ENCODE results near the gene PSMB3.
A peak's percentile ranks its signal among the peaks of the same experiment; 100 is the strongest.

PSMB3 gene

DNA sequence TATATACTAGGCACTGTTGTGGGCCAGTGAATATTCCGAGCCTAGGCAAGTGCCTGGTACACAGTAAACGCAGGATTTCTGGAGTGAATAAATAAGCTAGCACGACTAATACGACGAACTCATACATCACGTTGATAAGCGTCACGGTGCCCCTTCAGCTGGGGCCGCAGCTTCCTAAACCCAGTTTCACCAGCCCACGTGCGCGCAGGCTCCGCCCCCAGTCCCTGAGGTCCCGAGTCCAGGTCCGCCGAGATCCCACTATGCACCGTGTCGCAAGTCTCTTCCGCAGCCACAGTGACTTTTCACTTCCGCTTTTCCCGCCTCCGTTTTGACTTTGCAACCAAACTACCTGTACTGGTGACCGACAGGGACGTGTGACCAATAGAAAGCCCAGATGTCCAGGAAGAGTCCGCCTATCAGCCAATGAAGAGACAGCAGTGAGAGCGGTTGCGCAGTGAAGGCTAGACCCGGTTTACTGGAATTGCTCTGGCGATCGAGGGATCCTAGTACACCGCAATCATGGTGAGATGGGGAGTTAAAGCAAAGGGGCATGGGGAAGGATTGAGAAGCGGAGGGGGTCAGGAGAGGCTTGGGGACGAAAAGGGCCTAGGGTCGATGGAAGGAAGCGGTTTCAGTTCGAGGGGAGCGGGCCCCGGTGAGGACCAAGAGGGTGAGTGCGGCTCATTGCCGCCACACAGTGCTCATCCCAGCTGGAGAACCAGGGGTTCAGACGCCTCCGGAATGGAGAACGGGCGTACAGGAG, at the start of gene PSMB3:
PSMB3 (plus strand) TSS at position 434 of the 763 bp plus-strand sequence; CDS start at position 520, 86 bp downstream.
- peak within 1 kb of the TSS; percentile 87 for H3K4me3 ChIP-seq (ENCODE audit: low read depth, low read length)
- no peak for TF ChIP-seq CTCF (IDR thresholded peaks at IDR 0.05; ENCODE audit: borderline replicate concordance, insufficient read depth, low read depth, low read length)

DNA sequence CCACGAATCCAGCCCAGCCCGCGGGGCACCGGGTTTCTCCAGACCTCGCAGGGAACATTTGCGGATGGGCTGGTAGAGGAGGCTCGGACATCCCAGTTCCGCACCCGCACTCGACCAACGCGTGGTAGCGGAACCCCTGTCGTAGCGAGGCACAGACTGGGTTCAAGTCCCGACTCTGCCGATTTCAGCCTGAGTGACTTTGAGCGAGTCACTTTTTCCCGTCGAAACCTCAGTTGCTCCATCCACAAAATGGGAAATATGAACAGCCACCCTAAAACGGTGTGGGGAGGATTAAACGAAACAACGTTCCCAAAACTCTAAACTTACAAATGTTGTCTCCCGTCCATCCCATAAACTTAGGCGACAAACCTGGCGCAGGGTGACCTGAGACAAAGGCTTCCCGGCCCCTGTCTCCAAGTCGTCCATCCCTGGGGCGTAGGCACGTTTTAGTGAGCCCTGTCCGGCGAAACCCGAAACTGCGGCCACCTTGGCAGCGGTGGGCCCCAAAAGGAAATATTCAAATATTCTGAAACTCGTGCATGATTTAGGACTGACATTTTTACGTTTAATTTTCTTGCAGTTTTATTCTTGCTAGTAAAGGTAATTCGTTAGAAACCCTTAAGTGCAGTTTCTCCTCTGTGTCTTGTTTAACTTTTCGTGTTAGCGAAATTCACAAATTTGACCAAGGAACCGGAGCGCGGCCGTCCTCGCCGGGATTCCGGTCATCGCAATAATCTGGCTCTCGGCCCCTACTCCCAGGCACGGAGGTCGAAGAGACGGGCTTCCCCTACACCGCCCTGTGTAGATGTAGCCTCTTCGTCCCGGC, 49.4 kb upstream of the PSMB3 start:
- H3K4me3 ChIP-seq (ENCODE audit: low read depth, low read length), result peak overlapping the region; percentile 56
- TF ChIP-seq CTCF (IDR thresholded peaks at IDR 0.05; ENCODE audit: borderline replicate concordance, insufficient read depth, low read depth, low read length), result no peak

DNA sequence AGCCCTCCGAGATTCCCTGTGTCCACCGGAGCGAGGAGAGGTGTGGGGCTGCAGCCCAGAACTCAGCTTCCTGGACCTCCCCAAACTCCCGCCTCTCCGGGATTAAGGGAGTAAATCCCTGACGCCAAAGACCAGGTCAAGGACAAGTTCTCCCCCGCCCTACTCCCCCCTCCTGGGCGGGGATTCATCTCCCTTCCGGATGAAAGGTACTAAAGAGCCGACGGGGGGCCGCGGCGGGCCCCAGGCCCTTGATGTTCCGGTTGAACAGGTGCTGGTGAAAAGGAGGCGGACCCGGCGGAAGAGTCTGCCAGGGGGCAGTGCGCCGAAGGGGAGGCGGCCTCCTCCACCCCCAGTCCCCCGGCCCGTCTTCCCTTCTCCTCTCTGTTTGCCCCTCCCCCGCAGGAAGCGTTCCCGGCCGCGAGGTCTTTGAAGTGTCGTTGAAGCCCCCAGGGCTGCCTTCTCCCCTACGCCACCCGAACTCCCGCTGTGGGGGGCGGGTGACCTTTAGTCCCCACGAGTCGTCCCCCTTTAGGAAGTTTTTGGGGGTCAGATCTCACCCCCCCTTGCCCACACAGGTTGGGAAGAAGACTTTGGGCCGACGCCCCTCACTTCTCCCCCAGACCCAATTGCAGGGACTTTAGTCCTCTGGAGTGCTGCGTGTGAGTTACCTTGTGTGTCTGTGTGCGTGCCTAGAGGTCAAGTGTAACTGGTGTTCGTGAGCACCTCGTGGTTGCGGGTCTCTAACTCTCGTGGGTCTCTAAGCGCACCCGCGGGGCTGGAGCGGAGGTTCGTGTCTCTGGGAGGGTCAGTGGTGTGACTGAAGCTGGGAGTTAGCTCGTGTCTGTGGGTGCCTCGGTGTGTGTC, 48.6 kb upstream of the PSMB3 start:
- peak overlapping the region; percentile 56 for H3K4me3 ChIP-seq (ENCODE audit: low read depth, low read length)
- TF ChIP-seq CTCF (IDR thresholded peaks at IDR 0.05; ENCODE audit: borderline replicate concordance, insufficient read depth, low read depth, low read length), result no peak

- H3K4me3 ChIP-seq (ENCODE audit: low read depth, low read length), result peak within 1 kb of the TSS; percentile 56
- TF ChIP-seq CTCF (IDR thresholded peaks at IDR 0.05; ENCODE audit: borderline replicate concordance, insufficient read depth, low read depth, low read length), result no peak
These were observed 47.7 kb upstream of the PSMB3 start, which contains the start of gene MLLT6 for GRCh38 chr17:38704606-38705522. MLLT6 (plus strand) TSS chr17:38705273; CDS start chr17:38705633, 360 bp downstream.

- peak overlapping the region; percentile 56 for H3K4me3 ChIP-seq (ENCODE audit: low read depth, low read length)
- TF ChIP-seq CTCF (IDR thresholded peaks at IDR 0.05; ENCODE audit: borderline replicate concordance, insufficient read depth, low read depth, low read length), result no peak
These were observed 47.1 kb upstream of the PSMB3 start for GRCh38 chr17:38705523-38705802.

All from GM12875 (cell line).